Spinal cord (tissue), 10 donors: Measurements from ENCODE around the gene NCS1. TPM values are rescaled to one million over a fixed set of nuclear protein-coding genes. Genes with fewer than 3 reads are reported as not detected.
A peak's percentile ranks its signal among the peaks of the same experiment; 100 is the strongest.

Source experiments
- DNase-seq, 6 donors: peaks; one replicate each; pipeline versions ENCODE4 v3.0.0 to v3.0.0-alpha.2; 2013 to 2015; ENCODE audit warnings: low spot score in 6 of 6, low read depth in 4 of 6
- H3K27ac ChIP-seq: one replicate; pipeline ENCODE4 v1.5.1; 2013; ENCODE audit warnings: low read depth, low read length, control low read depth
- H3K27me3 ChIP-seq: one replicate; pipeline ENCODE4 v1.6.1; 2013; ENCODE audit warnings: low read length; ENCODE audit not compliant: control insufficient read depth, insufficient read depth
- H3K36me3 ChIP-seq: one replicate; pipeline ENCODE4 v1.6.1; 2013; ENCODE audit warnings: low read length; ENCODE audit not compliant: control insufficient read depth, insufficient read depth
- H3K4me1 ChIP-seq: one replicate; pipeline ENCODE4 v1.6.1; 2013; ENCODE audit warnings: low read length; ENCODE audit not compliant: control insufficient read depth, insufficient read depth
- H3K4me3 ChIP-seq: one replicate; pipeline ENCODE4 v1.5.1; 2013; ENCODE audit warnings: low read depth, low read length, control low read depth
- H3K9me3 ChIP-seq: one replicate; pipeline ENCODE4 v1.6.1; 2013; ENCODE audit warnings: low read length; ENCODE audit not compliant: control insufficient read depth, insufficient read depth
- WGBS: methylation state at CpG from one replicate; pipeline ENCODE4 v1.1.5; 2013; ENCODE audit warnings: missing lambda C conversion rate; ENCODE audit not compliant: insufficient coverage; 5-methylcytosine and 5-hydroxymethylcytosine counted together
- polyA plus RNA-seq, 2 donors: library from polyadenylated mRNA; unstranded; fragments of 120-200 nt; gene quantifications; one replicate each; pipeline ENCODE4 v1.2.1, GENCODE V29; 2013; ENCODE audit not compliant: insufficient read length in 2 of 2
- total RNA-seq, 2 donors: library from RNA; depleted of rRNA in 1 of 2; stranded (reverse); fragments of 120-200 nt in 1 of 2; fragments of >200 nt in 1 of 2; gene quantifications; one replicate each; pipeline versions ENCODE4 v1.2.3 to v1.2.4, GENCODE V29; 2013 to 2014
- donor health status: healthy.

The NCS1 gene
- total and polyA plus RNA-seq, 4 donors: 47.6 to 197 (median 145) TPM

GRCh38 chr9:130262771-130263170 is 90.6 kb downstream of the NCS1 start:
- Histone ChIP-seq H3K9me3 (no peaks in the 10 kb centered on the region), H3K4me3 (no peak overlapping the region), H3K4me1 (peaks cover 13% of the 10 kb centered on the region), H3K36me3 (no peaks in the 10 kb centered on the region), H3K27ac (no peak overlapping the region), H3K27me3 (peaks cover 53% of the 10 kb centered on the region)
- WGBS: 69% methylated on average over 6 of the region's 7 CpGs
- no peak for DNase-seq

DNA sequence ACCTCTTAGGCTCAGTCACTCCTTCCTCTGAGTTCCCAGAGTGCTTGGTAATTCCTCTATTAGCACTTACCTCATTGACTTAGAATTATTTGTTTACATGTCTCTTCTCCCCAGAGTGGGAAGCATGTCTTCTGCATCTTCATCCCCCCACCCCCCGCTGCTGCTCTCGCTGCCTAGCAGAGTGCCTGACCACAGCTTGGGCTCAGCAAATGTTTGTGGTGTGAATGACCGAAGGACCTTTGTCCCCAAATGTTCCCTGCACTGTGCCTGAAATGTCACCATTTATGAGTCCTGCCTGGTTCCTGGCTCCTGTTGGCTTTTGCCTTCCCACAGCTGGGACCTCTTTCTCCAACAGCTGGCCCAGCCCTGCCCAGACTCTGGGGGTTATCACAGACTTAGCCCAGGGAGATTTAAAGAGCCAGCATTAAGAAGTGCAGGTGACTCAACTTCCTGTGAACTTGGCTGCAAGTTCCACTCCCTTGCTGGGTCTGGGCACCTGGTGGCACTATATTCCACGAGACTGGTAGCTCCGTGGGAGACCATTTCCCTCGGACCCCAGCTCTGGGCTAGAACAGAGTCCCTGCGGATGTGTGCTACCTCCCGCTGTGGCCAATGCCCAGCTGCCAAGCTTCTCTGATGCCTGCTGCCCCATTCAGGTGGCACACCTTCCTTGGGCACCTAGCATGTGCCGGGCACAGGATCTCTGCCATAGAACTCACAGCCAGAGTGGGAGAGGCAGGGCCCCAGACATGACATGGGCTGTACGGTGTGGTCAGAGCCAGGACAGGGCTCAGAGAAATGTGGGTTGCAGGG is 91.6 kb downstream of the NCS1 start:
- 64% methylated on average over 9 of the region's 10 CpGs for WGBS
- no peak for DNase-seq
- Histone ChIP-seq H3K9me3 (no peaks in the 10 kb centered on the region), H3K36me3 (no peaks in the 10 kb centered on the region), H3K27me3 (peaks cover 58% of the 10 kb centered on the region), H3K4me1 (peaks cover 24% of the 10 kb centered on the region), H3K27ac (no peak overlapping the region), H3K4me3 (no peak overlapping the region)

DNA sequence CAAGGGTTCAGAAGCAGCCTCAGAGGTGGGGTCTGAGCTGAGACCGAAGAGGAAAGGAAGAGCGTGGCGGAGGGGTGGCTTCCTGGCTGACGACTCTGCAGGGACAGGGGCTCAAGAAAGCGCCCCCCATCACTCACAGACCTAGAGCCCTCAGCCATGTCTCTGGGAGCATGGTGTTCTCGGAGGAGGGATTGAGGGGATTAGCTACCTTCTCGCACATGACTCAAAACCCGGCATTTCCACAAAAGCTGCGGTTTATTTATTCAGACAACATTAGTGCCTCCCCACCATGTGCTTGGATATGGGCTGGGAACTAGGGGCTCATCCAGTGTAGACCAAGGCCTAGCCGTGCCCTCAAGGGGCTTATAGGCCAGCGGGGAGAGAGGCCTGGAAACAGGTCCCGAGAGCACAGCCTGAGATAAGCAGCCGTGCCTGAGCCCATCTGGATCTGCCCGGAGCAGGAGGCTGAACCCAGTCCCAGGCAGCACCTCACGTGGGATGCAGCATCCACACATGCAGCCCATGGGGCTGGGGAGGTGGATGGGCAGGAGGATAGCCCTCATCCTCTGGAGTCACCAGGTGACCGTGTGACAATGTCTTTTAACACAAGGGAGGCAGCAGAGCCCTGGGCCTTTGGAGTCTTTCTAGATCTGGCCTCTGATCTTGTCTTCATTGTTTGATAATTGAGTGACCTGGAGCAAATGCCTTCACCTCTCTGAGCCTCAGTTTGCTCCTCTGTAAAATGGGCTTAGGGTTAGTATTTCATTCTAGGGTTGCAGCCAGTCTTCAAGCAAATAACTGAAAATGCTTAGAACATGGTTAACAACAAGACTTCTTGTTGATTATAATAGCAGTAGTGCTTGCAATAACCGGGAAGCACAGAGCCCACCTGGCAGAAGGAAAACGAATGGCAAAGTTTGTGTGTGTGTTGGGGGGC is 92.5 kb downstream of the NCS1 start:
- peaks cover 25% of the 10 kb centered on the region for H3K4me1 ChIP-seq
- WGBS: 54% methylated on average over 9 of the region's 18 CpGs
- H3K36me3 ChIP-seq: no peaks in the 10 kb centered on the region
- H3K27ac ChIP-seq: no peak overlapping the region
- DNase-seq: no peak
- H3K9me3 ChIP-seq: no peaks in the 10 kb centered on the region
- no peak overlapping the region for H3K4me3 ChIP-seq
- peaks cover 58% of the 10 kb centered on the region for H3K27me3 ChIP-seq

GRCh38 chr9:130265431-130266235 is 93.4 kb downstream of the NCS1 start, which contains the start of gene HMCN2:
Gene HMCN2, plus strand, starts transcription at chr9:130265760. Its CDS starts 119 bp downstream, at chr9:130265879.
- Histone ChIP-seq H3K36me3 (no peaks in the 10 kb centered on the region), H3K27ac (no peak within 1 kb of the TSS), H3K4me3 (no peak within 1 kb of the TSS), H3K9me3 (no peaks in the 10 kb centered on the region), H3K4me1 (peaks cover 25% of the 10 kb centered on the region), H3K27me3 (peaks cover 57% of the 10 kb centered on the region)
- WGBS: under 1% methylated on average over 87 of the region's 89 CpGs
- DNase-seq: peak in 2 of 6 donors; percentile 17 to 28

DNA sequence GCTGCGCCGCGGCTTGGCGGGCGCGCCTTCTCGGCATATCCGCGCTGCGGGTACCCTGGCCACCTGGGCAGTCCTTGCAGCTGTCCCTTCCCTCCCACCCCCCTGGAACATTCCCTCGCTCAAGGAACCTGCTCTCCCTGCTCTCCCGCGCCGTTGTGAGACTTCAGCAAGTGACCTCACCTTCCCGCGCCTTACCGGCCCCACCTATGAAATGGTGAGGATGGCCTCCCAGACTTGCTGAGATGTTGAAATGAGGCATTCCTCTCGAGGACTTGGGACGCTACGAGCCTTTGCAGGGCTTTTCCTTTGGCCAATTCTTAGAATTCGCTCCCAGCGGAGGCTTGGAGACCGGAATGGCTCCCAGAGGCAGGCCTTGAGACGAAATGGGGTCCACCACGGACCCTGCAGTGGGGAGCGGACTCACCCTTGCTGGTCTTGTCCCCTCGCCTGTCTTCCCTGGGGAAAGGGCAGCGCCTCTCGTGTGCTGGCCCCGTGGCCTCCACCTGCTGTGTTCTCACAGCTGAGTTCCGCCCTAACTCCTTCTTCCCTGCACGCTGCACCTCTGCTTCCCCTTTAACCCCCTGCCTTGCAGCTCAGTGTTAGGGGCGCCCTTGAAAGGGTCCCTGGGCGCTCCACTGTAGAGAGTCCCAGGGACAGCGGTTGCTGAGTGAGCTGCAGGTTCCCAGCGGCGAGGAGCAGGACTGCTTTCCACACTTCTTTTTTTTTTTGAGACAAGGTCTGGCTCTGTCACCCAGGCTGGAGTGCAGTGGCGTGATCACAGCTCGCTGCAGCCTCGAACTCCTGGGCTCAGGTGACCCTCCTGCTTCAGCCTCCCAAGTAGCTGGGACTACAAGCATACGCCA is 94.3 kb downstream of the NCS1 start:
- no peak overlapping the region for H3K4me3 ChIP-seq

GRCh38 chr9:130267930-130268329 is 95.7 kb downstream of the NCS1 start:
- H3K9me3 ChIP-seq: no peaks in the 10 kb centered on the region
- H3K36me3 ChIP-seq: no peaks in the 10 kb centered on the region
- H3K4me1 ChIP-seq: peaks cover 25% of the 10 kb centered on the region
- H3K27me3 ChIP-seq: peaks cover 50% of the 10 kb centered on the region
- WGBS: 74% methylated on average over 5 of the region's 5 CpGs
- H3K27ac ChIP-seq: no peak overlapping the region
- no peak for DNase-seq
- H3K4me3 ChIP-seq: no peak overlapping the region

More for the DNA sequence above, 94.3 kb downstream of the NCS1 start:
- 28% methylated on average over 37 of the region's 41 CpGs for WGBS
- no peaks in the 10 kb centered on the region for H3K36me3 ChIP-seq
- DNase-seq: peak in 1 of 6 donors; percentile 28
- no peaks in the 10 kb centered on the region for H3K9me3 ChIP-seq
- H3K27ac ChIP-seq: no peak overlapping the region
- H3K27me3 ChIP-seq: peaks cover 56% of the 10 kb centered on the region
- H3K4me1 ChIP-seq: peaks cover 25% of the 10 kb centered on the region

DNA sequence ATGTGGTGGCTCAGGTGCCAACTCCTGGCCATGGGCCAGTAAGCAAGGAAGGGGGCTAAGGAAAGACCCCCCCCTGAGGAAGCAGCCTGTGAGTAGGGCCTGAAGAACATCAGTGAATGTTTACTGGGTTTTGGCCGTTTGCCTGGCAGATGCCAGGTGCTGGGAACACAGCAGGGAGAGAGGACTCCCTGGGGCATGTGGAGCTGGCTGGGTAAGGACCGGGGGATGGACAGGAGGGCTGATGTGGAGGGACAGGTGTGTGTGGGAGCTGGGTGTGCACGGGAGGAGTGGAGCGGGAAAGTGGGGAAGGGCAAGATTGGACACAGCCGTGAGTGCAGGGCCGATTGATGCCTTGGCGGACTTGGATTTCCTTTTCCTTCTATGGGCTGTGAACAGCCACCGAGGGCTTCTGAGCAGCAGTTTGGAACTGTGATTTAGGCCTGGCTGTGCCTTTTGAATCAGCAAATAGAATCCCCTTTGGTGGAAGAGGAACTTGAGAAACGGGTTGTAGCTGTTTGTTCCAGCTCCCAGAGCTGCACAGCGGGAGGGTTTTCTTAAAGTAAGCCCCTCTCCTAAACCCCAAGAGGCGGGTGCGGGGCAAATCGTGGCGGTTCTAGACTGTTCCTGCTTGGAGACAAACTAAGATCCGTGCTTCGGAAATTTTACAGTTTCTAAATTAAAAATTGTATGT is 96.5 kb downstream of the NCS1 start:
- peaks cover 25% of the 10 kb centered on the region for H3K4me1 ChIP-seq
- no peak overlapping the region for H3K27ac ChIP-seq
- WGBS: 29% methylated on average over 8 of the region's 16 CpGs
- H3K36me3 ChIP-seq: no peaks in the 10 kb centered on the region
- no peak overlapping the region for H3K4me3 ChIP-seq
- DNase-seq: peak in 2 of 6 donors; percentile 22 to 47
- no peaks in the 10 kb centered on the region for H3K9me3 ChIP-seq
- peaks cover 43% of the 10 kb centered on the region for H3K27me3 ChIP-seq

- Histone ChIP-seq H3K4me1 (peaks cover 13% of the 10 kb centered on the region), H3K9me3 (no peaks in the 10 kb centered on the region), H3K27ac (no peak overlapping the region), H3K27me3 (peaks cover 17% of the 10 kb centered on the region), H3K36me3 (no peaks in the 10 kb centered on the region), H3K4me3 (no peak overlapping the region)
- 63% methylated on average over 4 of the region's 6 CpGs for WGBS
- no peak for DNase-seq
Measured at GRCh38 chr9:130271473-130271872, 99.3 kb downstream of the NCS1 start.
